Pulmonary artery endothelial cell (primary cell): ENCODE data around the gene SMAP1. TPM values are rescaled to one million over a fixed set of nuclear protein-coding genes. Genes with fewer than 3 reads are reported as not detected.

Experiments used
- DNase-seq: peaks from one replicate; pipeline ENCODE4 v3.0.0-alpha.2; 2011; ENCODE audit warnings: low read depth, low spot score
- total RNA-seq: library from RNA; depleted of rRNA; stranded (reverse); fragments of >200 nt; gene quantifications from 2 replicates; pipeline ENCODE4 v1.2.3, GENCODE V29; 2014

Gene SMAP1
- total RNA-seq, 1 donor from 2014 or later = 21.7 TPM

GRCh38 chr6:70841112-70841511 lies 173.4 kb downstream of the SMAP1 start:
- no peak for DNase-seq

GRCh38 chr6:70842541-70842940 lies 174.9 kb downstream of the SMAP1 start:
- no peak for DNase-seq

GRCh38 chr6:70843328-70843918 lies 175.7 kb downstream of the SMAP1 start:
- no peak for DNase-seq

GRCh38 chr6:70844301-70844700 lies 176.6 kb downstream of the SMAP1 start:
- no peak for DNase-seq

GRCh38 chr6:70846207-70846835 lies 178.6 kb downstream of the SMAP1 start:
- no peak for DNase-seq

GRCh38 chr6:70847106-70848084 lies 179.7 kb downstream of the SMAP1 start:
- no peak for DNase-seq

- no peak for DNase-seq
Observed at GRCh38 chr6:70849348-70850069, 181.8 kb downstream of the SMAP1 start.

- DNase-seq = no peak
Observed at GRCh38 chr6:70852667-70853246, 185.1 kb downstream of the SMAP1 start.

GRCh38 chr6:70857387-70858077 lies 189.8 kb downstream of the SMAP1 start:
- no peak for DNase-seq

GRCh38 chr6:70860045-70860444 lies 192.4 kb downstream of the SMAP1 start:
- DNase-seq = no peak

GRCh38 chr6:70860920-70861319 lies 193.2 kb downstream of the SMAP1 start:
- DNase-seq = no peak

GRCh38 chr6:70863343-70863742 lies 195.7 kb downstream of the SMAP1 start:
- no peak for DNase-seq

- no peak for DNase-seq
Observed at GRCh38 chr6:70864401-70864800, 196.7 kb downstream of the SMAP1 start.

- no peak for DNase-seq
Observed at GRCh38 chr6:70872469-70872868, 204.8 kb downstream of the SMAP1 start.

- no peak for DNase-seq
Observed at GRCh38 chr6:70874181-70874913, 206.7 kb downstream of the SMAP1 start.

- DNase-seq = no peak
Observed at GRCh38 chr6:70879496-70879895, 211.8 kb downstream of the SMAP1 start.

GRCh38 chr6:70884074-70884983 lies 216.6 kb downstream of the SMAP1 start:
- no peak for DNase-seq

- DNase-seq = no peak
Observed at GRCh38 chr6:70886071-70886470, 218.4 kb downstream of the SMAP1 start.

- no peak for DNase-seq
Observed at GRCh38 chr6:70886661-70887060, 219.0 kb downstream of the SMAP1 start.
